HT1080 (cell line): Measurements from ENCODE around the gene IRX4. TPM values are rescaled to one million over a fixed set of nuclear protein-coding genes. Genes with fewer than 3 reads are reported as not detected.

Experiments used
- DNase-seq: peaks from one replicate; pipeline ENCODE4 v3.0.0-alpha.2; 2015; ENCODE audit warnings: low read depth
- total RNA-seq: library from RNA; depleted of rRNA; stranded (reverse); fragments of >200 nt; shearing (Covaris generic); gene quantifications from 2 replicates; pipeline ENCODE4 v1.2.3, GENCODE V29; 2014

Gene IRX4
- total RNA-seq, 1 experiment from 2014 or later: not detected

GRCh38 chr5:1840741-1841521 is 41.8 kb downstream of the IRX4 start:
- no peak for DNase-seq

GRCh38 chr5:1840071-1840547 is 42.6 kb downstream of the IRX4 start:
- no peak for DNase-seq

GRCh38 chr5:1838013-1838412 is 44.7 kb downstream of the IRX4 start:
- DNase-seq: no peak

- DNase-seq: no peak
Observed at GRCh38 chr5:1836891-1837880, 45.5 kb downstream of the IRX4 start.

- DNase-seq: no peak
Observed at GRCh38 chr5:1836176-1836890, 46.4 kb downstream of the IRX4 start.

- DNase-seq: no peak
Observed at GRCh38 chr5:1835431-1835830, 47.3 kb downstream of the IRX4 start.

- DNase-seq: no peak
Observed at GRCh38 chr5:1834721-1835429, 47.9 kb downstream of the IRX4 start.

- no peak for DNase-seq
Observed at GRCh38 chr5:1834022-1834551, 48.6 kb downstream of the IRX4 start.

- no peak for DNase-seq
Observed at GRCh38 chr5:1833264-1834021, 49.3 kb downstream of the IRX4 start.

- DNase-seq: no peak
Observed at GRCh38 chr5:1832511-1833250, 50.0 kb downstream of the IRX4 start.

GRCh38 chr5:1831677-1832313 is 50.9 kb downstream of the IRX4 start:
- no peak for DNase-seq

GRCh38 chr5:1831257-1831656 is 51.5 kb downstream of the IRX4 start:
- DNase-seq: no peak

- no peak for DNase-seq
Observed at GRCh38 chr5:1830571-1831228, 52.0 kb downstream of the IRX4 start.

- DNase-seq: no peak
Observed at GRCh38 chr5:1827886-1828397, 54.8 kb downstream of the IRX4 start.
